Ascending aorta (tissue), 2 donors: ENCODE results near the gene MOB3B. TPM values are rescaled to one million over a fixed set of nuclear protein-coding genes. Genes with fewer than 3 reads are reported as not detected.

Source experiments
- DNase-seq, 2 donors: peaks; one replicate each; pipeline ENCODE4 v3.0.0-alpha.2; 2019; ENCODE audit warnings: low spot score in 2 of 2
- H3K27ac ChIP-seq, 2 donors: fragments of 200-600 bp; sonication (generic); one replicate each; pipeline ENCODE4 v1.5.1; 2016 to 2017; ENCODE audit warnings: mild to moderate bottlenecking in 1 of 2
- H3K27me3 ChIP-seq: fragments of 200-600 bp; sonication (generic); one replicate; pipeline ENCODE4 v1.5.1; 2017
- H3K36me3 ChIP-seq, 2 donors: fragments of 200-600 bp; sonication (generic); one replicate each; pipeline ENCODE4 v1.5.1; 2016
- H3K4me1 ChIP-seq, 2 donors: fragments of 200-600 bp; sonication (generic); one replicate each; pipeline ENCODE4 v1.5.1; 2016 to 2017; ENCODE audit warnings: mild to moderate bottlenecking in 1 of 2
- H3K4me3 ChIP-seq, 2 donors: fragments of 200-600 bp; sonication (generic); one replicate each; pipeline ENCODE4 v1.5.1; 2016 to 2017; ENCODE audit warnings: mild to moderate bottlenecking in 1 of 2
- H3K9me3 ChIP-seq, 2 donors: fragments of 200-600 bp; sonication (generic); one replicate each; pipeline ENCODE4 v1.5.1; 2016
- intact Hi-C: fragments of 100-400 bp; cut with DNase I; formaldehyde crosslinking; loops from one replicate; pipeline ENCODE4 v1.15.1; 2023
- total RNA-seq: library from RNA; depleted of rRNA; stranded (reverse); fragments of >200 nt; gene quantifications from one replicate; pipeline ENCODE4 v1.1.0, GENCODE V29; 2016
- TF ChIP-seq, protein P1 (sequence below), 3 experiments: fragments of 200-600 bp in 2 of 3; fragments of 450-650 bp in 1 of 3; sonication (generic) in 2 of 3; IDR thresholded peaks; one replicate each; pipeline ENCODE4 v1.5.1; 2016 to 2019; ENCODE audit warnings: antibody characterized with exemption in 3 of 3, mild to moderate bottlenecking in 1 of 3, moderate library complexity in 1 of 3

Gene MOB3B
- total RNA-seq, 1 donor from 2014 or later = 2.4 TPM

DNA sequence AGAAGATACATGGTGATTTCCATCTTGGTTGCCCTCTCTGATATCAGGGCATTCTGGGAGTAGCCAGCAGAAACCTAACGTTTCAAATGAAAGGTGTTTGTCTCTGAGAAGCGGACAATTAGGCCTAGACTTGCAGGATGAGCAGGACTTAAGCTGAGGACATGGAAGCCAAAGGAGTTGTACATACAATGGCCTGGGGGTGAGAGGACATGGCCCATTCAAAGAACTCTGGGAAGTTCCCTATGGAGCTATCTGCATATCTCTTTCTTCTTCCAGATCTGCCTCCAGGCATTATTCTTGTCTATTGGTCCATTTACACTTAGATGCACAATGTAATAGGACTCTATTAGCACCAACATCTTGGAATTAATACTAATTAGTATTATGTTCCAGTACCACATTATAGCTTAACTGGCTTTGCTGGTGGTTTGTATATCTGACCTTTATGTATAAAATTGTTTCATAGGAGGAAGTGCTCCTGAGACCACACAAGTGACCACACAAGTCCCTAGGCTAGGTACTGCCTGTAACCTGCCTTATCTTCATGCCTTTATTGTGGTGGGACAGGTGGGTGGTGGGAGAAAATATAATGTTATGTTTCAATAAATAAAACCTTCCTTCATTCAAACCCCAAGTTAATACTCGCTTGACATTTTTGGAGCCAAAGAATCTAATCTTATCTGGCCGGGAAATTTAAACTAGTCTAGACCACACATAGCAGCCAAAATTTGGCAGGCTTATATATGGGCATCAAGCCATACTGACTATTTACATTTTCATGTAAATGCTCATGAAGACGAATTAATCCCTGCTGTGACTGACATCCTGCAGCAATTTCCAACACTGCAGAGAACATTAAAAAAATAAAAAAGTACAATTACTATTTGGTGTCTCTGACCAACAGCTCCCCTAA, 180.6 kb downstream of the MOB3B start:
- Histone ChIP-seq H3K27me3 (no peaks in the 10 kb centered on the region), H3K4me1 (peaks cover 0 to 29% of the 10 kb centered on the region in 2 donors), H3K4me3 (no peak overlapping the region), H3K27ac (peak overlapping the region in 1 of 2 donors; percentile 48), H3K36me3 (no peaks in the 10 kb centered on the region), H3K9me3 (no peaks in the 10 kb centered on the region)
- TF ChIP-seq, protein P1, sequence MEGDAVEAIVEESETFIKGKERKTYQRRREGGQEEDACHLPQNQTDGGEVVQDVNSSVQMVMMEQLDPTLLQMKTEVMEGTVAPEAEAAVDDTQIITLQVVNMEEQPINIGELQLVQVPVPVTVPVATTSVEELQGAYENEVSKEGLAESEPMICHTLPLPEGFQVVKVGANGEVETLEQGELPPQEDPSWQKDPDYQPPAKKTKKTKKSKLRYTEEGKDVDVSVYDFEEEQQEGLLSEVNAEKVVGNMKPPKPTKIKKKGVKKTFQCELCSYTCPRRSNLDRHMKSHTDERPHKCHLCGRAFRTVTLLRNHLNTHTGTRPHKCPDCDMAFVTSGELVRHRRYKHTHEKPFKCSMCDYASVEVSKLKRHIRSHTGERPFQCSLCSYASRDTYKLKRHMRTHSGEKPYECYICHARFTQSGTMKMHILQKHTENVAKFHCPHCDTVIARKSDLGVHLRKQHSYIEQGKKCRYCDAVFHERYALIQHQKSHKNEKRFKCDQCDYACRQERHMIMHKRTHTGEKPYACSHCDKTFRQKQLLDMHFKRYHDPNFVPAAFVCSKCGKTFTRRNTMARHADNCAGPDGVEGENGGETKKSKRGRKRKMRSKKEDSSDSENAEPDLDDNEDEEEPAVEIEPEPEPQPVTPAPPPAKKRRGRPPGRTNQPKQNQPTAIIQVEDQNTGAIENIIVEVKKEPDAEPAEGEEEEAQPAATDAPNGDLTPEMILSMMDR (IDR thresholded peaks at IDR 0.05) = no peak
- intact Hi-C loops = no loop called here
- no peak for DNase-seq

DNA sequence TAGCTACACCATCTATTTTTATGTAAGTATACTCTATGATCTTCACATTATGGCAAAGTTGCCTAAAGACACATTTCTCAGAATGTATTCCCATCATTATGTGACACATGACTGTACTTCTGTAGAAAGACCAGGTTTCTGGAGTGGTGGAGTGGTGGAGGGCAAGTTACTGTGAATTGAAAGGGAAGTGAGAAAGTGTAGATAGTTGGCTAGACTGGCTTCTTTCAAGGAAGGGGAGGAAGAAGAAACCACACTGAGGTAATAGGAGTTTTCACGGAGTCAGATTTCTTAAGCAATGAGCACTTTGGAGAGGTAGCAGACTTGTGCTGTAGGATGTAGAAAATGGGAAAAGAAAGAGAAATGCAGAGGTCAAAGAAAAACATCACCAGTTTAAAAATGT, 181.7 kb downstream of the MOB3B start:
- TF ChIP-seq, protein P1 (IDR thresholded peaks at IDR 0.05) = no peak
- no peaks in the 10 kb centered on the region for H3K27me3 ChIP-seq
- no peak for DNase-seq
- H3K9me3 ChIP-seq = no peaks in the 10 kb centered on the region
- H3K27ac ChIP-seq = no peak overlapping the region
- H3K4me3 ChIP-seq = no peak overlapping the region
- H3K4me1 ChIP-seq = peaks cover 0 to 24% of the 10 kb centered on the region in 2 donors
- H3K36me3 ChIP-seq = no peaks in the 10 kb centered on the region
- intact Hi-C loops = no loop called here

DNA sequence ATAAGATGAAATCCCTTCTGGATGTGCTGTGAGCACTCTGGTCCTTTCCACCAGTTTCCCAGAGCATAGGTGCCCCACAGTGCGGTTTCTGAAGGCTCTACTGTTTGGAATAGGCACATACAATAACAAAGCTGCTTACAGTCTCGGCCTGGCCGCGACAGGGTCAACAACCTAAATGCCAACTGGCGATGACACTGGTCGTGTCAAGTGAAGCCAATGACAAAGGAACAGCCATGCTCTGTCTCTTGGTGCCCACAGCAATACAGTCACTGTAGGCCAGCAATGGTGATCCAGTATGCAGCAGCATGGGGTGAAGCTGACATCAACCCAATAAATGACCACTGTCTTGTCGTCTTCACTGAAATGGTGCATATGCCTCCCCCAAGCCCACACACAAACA, 184.8 kb downstream of the MOB3B start:
- Histone ChIP-seq H3K36me3 (no peaks in the 10 kb centered on the region), H3K4me3 (no peak overlapping the region)

DNA sequence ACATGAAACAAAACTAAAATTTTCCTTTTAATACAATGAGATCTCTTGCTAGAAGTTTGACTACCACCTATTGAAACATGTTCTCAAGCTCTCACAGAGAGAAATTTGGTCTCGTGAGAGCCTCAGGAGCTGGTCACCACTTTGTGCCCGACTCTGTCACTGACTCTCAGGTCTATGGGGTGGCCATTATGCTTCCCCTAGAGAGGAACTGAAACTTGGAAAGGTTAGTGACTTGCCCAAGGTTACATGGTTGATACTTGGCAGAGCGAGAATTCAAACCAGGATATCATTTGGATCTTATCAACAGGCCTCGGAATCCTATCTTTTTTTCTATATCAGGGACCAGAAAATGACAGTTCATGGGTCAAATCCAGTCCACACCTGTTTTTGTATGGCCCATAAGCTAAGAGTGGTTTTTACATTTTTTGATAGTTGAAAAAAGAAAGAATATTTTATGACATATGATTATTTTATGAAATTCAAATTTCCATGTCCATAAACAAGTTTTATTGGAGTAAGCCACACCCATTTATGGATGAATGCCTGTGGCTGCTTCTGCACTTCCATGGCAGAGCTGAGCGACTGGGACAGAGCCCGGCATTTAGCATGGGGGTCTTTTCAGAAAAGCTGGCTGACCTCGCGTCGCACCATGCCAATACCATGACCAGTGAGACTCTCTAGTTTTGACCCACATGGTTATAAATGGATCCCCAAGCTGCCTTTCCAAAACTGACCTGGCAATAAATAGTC, 187.9 kb downstream of the MOB3B start:
- TF ChIP-seq, protein P1 (IDR thresholded peaks at IDR 0.05) = no peak
- no peak for DNase-seq
- Histone ChIP-seq H3K36me3 (no peaks in the 10 kb centered on the region), H3K4me1 (peaks cover 14 to 51% of the 10 kb centered on the region in 2 donors), H3K9me3 (no peaks in the 10 kb centered on the region), H3K27ac (peak overlapping the region; percentile 74 to 86), H3K4me3 (no peak overlapping the region), H3K27me3 (no peaks in the 10 kb centered on the region)
- intact Hi-C loops = loop anchor here (5.0 kb wide), 1 partner anchor 51 kb away; no protein-coding TSS in a partner anchor

More for the DNA sequence above, 184.8 kb downstream of the MOB3B start:
- Histone ChIP-seq H3K27ac (no peak overlapping the region), H3K9me3 (no peaks in the 10 kb centered on the region), H3K4me1 (peaks cover 6 to 32% of the 10 kb centered on the region in 2 donors), H3K27me3 (no peaks in the 10 kb centered on the region)
- DNase-seq = no peak
- intact Hi-C loops = loop anchor here (5.0 kb wide), 1 partner anchor 48 kb away; no protein-coding TSS in a partner anchor
- TF ChIP-seq, protein P1 (IDR thresholded peaks at IDR 0.05) = no peak

DNA sequence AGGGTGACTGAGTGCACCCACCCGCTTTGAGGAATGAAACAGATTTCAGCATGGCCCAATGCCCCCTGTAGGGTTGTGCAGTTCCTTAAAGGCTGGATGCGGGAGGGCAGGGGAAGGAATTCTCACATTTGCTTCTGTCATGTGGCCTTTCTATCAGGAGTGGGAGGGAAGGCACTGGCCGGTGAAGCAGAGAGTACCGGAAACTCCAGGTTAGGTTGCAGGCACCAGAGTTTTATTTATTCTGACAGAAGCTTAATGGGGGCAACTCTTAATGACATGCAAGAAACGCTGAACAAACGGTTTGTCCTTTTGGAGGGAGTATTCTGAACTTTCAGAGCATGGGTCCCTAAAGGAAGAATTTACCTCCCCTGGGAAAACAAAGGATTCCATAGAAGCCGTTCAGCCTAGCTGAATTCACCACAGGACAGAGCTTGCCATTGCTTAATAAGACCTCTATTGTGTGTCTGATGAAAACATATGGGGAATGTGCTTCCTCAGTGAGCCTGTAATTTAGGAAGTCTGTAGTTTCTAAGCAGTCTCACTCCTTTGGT, 188.6 kb downstream of the MOB3B start:
- TF ChIP-seq, protein P1 (IDR thresholded peaks at IDR 0.05) = no peak
- intact Hi-C loops = loop anchor here (5.0 kb wide), 1 partner anchor 51 kb away; no protein-coding TSS in a partner anchor
- H3K27ac ChIP-seq = peak overlapping the region; percentile 74 to 86
- no peaks in the 10 kb centered on the region for H3K9me3 ChIP-seq
- H3K4me1 ChIP-seq = peaks cover 14 to 54% of the 10 kb centered on the region in 2 donors
- no peak overlapping the region for H3K4me3 ChIP-seq
- no peaks in the 10 kb centered on the region for H3K27me3 ChIP-seq
- no peaks in the 10 kb centered on the region for H3K36me3 ChIP-seq
- no peak for DNase-seq
